Left ventricle myocardium inferior (tissue), 1 donor: ENCODE results near the gene TAB2. TPM values are rescaled to one million over a fixed set of nuclear protein-coding genes. Genes with fewer than 3 reads are reported as not detected.

ENCODE experiments used
- DNase-seq: peaks from one replicate; pipeline ENCODE4 v3.0.0-alpha.2; 2020
- H3K27ac ChIP-seq: fragments of 200-600 bp; replicated peaks from 2 replicates; pipeline ENCODE4 v1.8.0; 2021
- H3K27me3 ChIP-seq: fragments of 200-600 bp; 2 replicates; pipeline ENCODE4 v1.8.0; 2021; ENCODE audit warnings: low read depth
- H3K36me3 ChIP-seq: fragments of 200-600 bp; 2 replicates; pipeline ENCODE4 v1.8.0; 2021
- H3K4me1 ChIP-seq: fragments of 200-600 bp; 2 replicates; pipeline ENCODE4 v1.8.0; 2021
- H3K4me3 ChIP-seq: fragments of 200-600 bp; 2 replicates; pipeline ENCODE4 v1.8.0; 2021; ENCODE audit warnings: mild to moderate bottlenecking, moderate library complexity
- H3K9me3 ChIP-seq: fragments of 200-600 bp; replicated peaks from 2 replicates; pipeline ENCODE4 v1.8.0; 2021
- intact Hi-C: fragments of 100-400 bp; cut with micrococcal nuclease; formaldehyde crosslinking; loops from one replicate; pipeline ENCODE4 v1.11.0; 2022
- long read RNA-seq: library from polyadenylated mRNA; unstranded; transcript quantifications from one replicate; pipeline ENCODE4 v2.0.0, GENCODE V29; 2021
- total RNA-seq: library from RNA; stranded (reverse); fragmentation: NEBNext Ultra II Directional; extraction: Animal tissue kit (Norgen Biotek cat#: 25700); gene quantifications from one replicate; pipeline ENCODE4 v1.2.1, GENCODE V29; 2021
- TF ChIP-seq, protein P1 (sequence below): fragments of 200-600 bp; IDR thresholded peaks from 2 replicates; pipeline ENCODE4 v1.8.0; 2021; ENCODE audit warnings: antibody characterized with exemption, mild to moderate bottlenecking, borderline replicate concordance
- donor health status: DM: no; HTN: yes; CAD: no; lungs with severe emphysema.

Gene TAB2, protein sequence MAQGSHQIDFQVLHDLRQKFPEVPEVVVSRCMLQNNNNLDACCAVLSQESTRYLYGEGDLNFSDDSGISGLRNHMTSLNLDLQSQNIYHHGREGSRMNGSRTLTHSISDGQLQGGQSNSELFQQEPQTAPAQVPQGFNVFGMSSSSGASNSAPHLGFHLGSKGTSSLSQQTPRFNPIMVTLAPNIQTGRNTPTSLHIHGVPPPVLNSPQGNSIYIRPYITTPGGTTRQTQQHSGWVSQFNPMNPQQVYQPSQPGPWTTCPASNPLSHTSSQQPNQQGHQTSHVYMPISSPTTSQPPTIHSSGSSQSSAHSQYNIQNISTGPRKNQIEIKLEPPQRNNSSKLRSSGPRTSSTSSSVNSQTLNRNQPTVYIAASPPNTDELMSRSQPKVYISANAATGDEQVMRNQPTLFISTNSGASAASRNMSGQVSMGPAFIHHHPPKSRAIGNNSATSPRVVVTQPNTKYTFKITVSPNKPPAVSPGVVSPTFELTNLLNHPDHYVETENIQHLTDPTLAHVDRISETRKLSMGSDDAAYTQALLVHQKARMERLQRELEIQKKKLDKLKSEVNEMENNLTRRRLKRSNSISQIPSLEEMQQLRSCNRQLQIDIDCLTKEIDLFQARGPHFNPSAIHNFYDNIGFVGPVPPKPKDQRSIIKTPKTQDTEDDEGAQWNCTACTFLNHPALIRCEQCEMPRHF
- 56.7 TPM for total RNA-seq
- long read RNA-seq, full-length matches to known transcripts, result 6 of 30 reads
- long read RNA-seq, partial matches to known transcripts, result 16 of 30 reads
- long read RNA-seq, other reads (novel, unspliced or antisense), result 8 of 30 reads

DNA sequence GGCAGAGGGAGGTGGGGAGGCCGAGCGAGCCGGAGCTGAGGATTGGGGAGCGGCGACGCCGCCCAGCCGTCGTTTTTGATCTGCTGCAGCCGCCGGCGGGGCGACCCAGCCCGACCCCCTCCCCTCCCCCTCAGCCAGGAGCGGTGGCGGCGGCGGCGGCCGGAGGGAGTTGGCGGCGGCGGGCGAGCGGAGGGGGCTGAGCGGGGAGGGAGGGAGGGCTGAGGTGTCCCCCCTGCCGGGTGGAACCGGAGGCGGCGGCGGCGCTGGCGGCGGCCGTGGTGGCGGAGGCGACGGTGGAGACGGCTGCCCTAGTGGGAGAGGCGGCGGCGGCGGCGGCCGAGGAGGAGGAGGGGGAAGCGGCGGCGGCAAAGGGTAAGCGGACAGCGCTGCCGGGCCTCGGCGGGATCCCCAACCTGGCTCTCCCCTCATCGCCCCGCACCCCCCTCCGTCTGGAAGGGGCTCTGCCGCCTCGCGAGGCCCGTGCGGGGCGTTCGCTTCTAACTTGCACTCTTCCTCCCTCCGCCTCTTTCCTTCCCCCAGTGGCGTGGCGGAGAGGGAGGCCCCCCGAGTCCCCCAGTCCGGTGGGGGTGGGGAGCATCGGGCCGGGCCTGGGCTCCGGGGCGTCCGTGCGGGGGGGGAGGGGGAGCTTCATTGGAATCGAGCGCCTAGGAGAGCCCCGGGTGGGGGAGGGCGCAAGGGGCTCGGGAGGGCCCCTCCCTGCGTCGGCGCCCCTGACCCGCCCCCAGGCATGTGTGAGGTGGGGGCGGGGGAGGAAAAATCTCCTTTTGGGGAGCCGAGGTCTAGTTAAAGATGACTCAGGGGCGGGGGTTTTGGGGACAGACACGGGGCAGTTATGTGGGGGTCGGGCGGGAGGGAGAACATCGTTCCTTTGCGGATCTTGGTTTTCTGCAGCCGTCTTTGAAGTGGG, at the start of gene TAB2:
TAB2 (plus strand) TSS at position 69 of the 928 bp plus-strand sequence. CDS start 52,286 bp downstream, outside the sequence.
- Histone ChIP-seq H3K4me3 (peak within 1 kb of the TSS; percentile 98), H3K4me1 (peaks cover 61% of the 10 kb centered on the region), H3K27ac (peak within 1 kb of the TSS; percentile 99), H3K36me3 (no peaks in the 10 kb centered on the region), H3K27me3 (peaks cover 8% of the 10 kb centered on the region), H3K9me3 (no peaks in the 10 kb centered on the region)
- TF ChIP-seq, protein P1, sequence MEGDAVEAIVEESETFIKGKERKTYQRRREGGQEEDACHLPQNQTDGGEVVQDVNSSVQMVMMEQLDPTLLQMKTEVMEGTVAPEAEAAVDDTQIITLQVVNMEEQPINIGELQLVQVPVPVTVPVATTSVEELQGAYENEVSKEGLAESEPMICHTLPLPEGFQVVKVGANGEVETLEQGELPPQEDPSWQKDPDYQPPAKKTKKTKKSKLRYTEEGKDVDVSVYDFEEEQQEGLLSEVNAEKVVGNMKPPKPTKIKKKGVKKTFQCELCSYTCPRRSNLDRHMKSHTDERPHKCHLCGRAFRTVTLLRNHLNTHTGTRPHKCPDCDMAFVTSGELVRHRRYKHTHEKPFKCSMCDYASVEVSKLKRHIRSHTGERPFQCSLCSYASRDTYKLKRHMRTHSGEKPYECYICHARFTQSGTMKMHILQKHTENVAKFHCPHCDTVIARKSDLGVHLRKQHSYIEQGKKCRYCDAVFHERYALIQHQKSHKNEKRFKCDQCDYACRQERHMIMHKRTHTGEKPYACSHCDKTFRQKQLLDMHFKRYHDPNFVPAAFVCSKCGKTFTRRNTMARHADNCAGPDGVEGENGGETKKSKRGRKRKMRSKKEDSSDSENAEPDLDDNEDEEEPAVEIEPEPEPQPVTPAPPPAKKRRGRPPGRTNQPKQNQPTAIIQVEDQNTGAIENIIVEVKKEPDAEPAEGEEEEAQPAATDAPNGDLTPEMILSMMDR, result no peak
- peak; percentile 42 for DNase-seq
- intact Hi-C loops, result no loop called here

DNA sequence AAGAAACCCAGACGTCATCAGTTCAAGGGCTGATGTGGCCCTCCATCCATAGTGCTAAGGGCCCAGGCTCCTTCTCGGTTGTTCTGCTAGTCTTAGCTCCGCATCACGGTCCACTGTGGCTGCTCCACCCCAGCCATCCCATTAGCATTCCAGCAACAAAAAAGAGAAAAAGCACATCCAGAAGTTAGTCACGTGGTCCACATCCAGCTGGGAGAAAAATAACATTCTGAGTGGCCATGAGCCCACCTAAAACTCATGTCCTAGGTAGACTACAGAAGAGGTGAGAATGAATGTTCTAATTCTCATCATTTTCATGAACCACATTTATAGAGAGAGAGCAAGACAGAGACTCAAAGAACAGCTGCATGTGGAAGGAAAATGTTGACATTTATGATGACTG, 49.4 kb upstream of the TAB2 start:
- Histone ChIP-seq H3K27me3 (peaks cover 21% of the 10 kb centered on the region), H3K36me3 (no peaks in the 10 kb centered on the region), H3K4me1 (no peaks in the 10 kb centered on the region), H3K4me3 (no peak overlapping the region), H3K9me3 (peaks cover 12% of the 10 kb centered on the region), H3K27ac (no peak overlapping the region)
- no peak for DNase-seq
- TF ChIP-seq, protein P1, result no peak
- intact Hi-C loops, result no loop called here

DNA sequence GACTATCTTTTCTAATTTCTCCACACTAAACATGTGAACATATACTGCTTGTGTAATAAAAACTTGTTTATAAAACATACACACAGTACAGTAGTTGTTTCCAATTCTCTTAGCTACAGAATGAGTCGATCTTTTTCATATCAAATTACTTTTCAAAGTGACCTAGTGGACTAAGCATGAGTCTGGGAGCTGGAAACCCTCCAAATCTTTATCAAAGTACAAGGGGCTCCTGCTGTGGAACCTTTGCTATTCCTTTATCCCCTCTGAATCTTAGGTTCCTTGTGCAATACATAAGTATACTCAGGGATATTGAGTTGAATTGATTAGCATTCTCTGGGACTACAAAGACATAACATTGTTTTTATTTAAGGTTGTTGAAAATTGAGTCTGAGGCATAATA, 48.7 kb upstream of the TAB2 start:
- TF ChIP-seq, protein P1, result no peak
- peaks cover 12% of the 10 kb centered on the region for H3K9me3 ChIP-seq
- no peak for DNase-seq
- H3K4me1 ChIP-seq, result no peaks in the 10 kb centered on the region
- no peak overlapping the region for H3K4me3 ChIP-seq
- H3K27ac ChIP-seq, result no peak overlapping the region
- H3K27me3 ChIP-seq, result peaks cover 21% of the 10 kb centered on the region
- no peaks in the 10 kb centered on the region for H3K36me3 ChIP-seq
- intact Hi-C loops, result no loop called here

DNA sequence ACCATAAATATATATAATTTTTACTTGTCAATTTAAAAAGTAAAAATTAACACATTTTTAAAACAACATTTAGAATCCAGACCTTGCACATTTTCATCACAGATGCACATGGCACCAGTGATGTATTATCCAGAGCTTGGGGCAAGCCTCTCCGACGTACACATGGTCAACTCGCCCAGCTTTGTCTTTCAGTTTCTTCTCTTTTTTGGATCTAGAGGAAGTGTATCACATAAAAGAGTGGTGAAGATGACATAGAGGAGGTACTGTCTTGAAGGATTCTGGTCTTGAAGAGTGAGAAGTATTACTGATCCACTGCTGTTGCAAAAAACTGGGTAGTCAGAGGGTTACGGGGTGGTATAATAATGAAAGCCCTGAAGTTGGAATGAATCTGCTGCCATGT, 46.9 kb upstream of the TAB2 start:
- intact Hi-C loops, result no loop called here
- no peak for DNase-seq
- TF ChIP-seq, protein P1, result no peak
- no peaks in the 10 kb centered on the region for H3K4me1 ChIP-seq
- no peak overlapping the region for H3K27ac ChIP-seq
- H3K36me3 ChIP-seq, result no peaks in the 10 kb centered on the region
- peaks cover 18% of the 10 kb centered on the region for H3K27me3 ChIP-seq
- H3K4me3 ChIP-seq, result no peak overlapping the region
- peaks cover 12% of the 10 kb centered on the region for H3K9me3 ChIP-seq
